MM.1S (cell line): ENCODE measurements around the gene MTFMT.

ENCODE experiments used
- DNase-seq: peaks from one replicate; pipeline ENCODE4 v3.0.0-alpha.2; 2015
- H2AFZ ChIP-seq: fragments of 300-600 bp; sonication (generic); 2 replicates; pipeline ENCODE4 v1.6.0; 2016; ENCODE audit warnings: antibody characterized with exemption, low read length
- H3F3A ChIP-seq: fragments of 300-600 bp; sonication (generic); 2 replicates; pipeline ENCODE4 v1.6.1; 2016; ENCODE audit warnings: mild to moderate bottlenecking, antibody characterized with exemption, low read length, moderate library complexity, mixed read lengths; ENCODE audit not compliant: insufficient read depth
- H3K27ac ChIP-seq: fragments of 300-600 bp; sonication (generic); 2 replicates; pipeline ENCODE4 v1.5.1; 2016; ENCODE audit warnings: mild to moderate bottlenecking, low read length
- H3K27me3 ChIP-seq: fragments of 300-600 bp; sonication (generic); replicated peaks from 2 replicates; pipeline ENCODE4 v1.6.0; 2016; ENCODE audit warnings: low read length; ENCODE audit not compliant: insufficient read depth
- H3K36me3 ChIP-seq: fragments of 300-600 bp; sonication (generic); replicated peaks from 2 replicates; pipeline ENCODE4 v1.6.1; 2016; ENCODE audit warnings: mild to moderate bottlenecking, low read length, mixed read lengths; ENCODE audit not compliant: insufficient read depth
- H3K4me1 ChIP-seq: fragments of 300-600 bp; sonication (generic); 2 replicates; pipeline ENCODE4 v1.6.1; 2016; ENCODE audit warnings: low read length, mixed read lengths
- H3K4me2 ChIP-seq: fragments of 300-600 bp; sonication (generic); 2 replicates; pipeline ENCODE4 v1.6.0; 2016; ENCODE audit warnings: low read depth, low read length
- H3K4me3 ChIP-seq: fragments of 300-600 bp; sonication (generic); 2 replicates; pipeline ENCODE4 v1.5.1; 2016; ENCODE audit warnings: low read length, mixed read lengths
- H3K79me2 ChIP-seq: fragments of 300-600 bp; sonication (generic); 2 replicates; pipeline ENCODE4 v1.6.1; 2016; ENCODE audit warnings: mixed run types, low read length, mixed read lengths
- H3K9ac ChIP-seq: fragments of 300-600 bp; sonication (generic); 2 replicates; pipeline ENCODE4 v1.6.1; 2016; ENCODE audit warnings: low read length, mixed read lengths
- H3K9me2 ChIP-seq: fragments of 300-600 bp; sonication (generic); replicated peaks from 2 replicates; pipeline ENCODE4 v1.6.1; 2016; ENCODE audit warnings: mild to moderate bottlenecking, low read length, mixed read lengths; ENCODE audit not compliant: insufficient read depth
- H3K9me3 ChIP-seq: fragments of 300-600 bp; sonication (generic); replicated peaks from 2 replicates; pipeline ENCODE4 v1.6.1; 2016; ENCODE audit warnings: mild to moderate bottlenecking, low read length, mixed read lengths; ENCODE audit not compliant: insufficient read depth
- H4K20me1 ChIP-seq: fragments of 300-600 bp; sonication (generic); 2 replicates; pipeline ENCODE4 v1.6.1; 2016; ENCODE audit warnings: mild to moderate bottlenecking, low read length, moderate library complexity, mixed read lengths; ENCODE audit not compliant: insufficient read depth
- EZH2 ChIP-seq: fragments of 300-600 bp; sonication (generic); optimal IDR thresholded peaks from 2 replicates; pipeline ENCODE3; 2017; ENCODE audit warnings: low read depth, mild to moderate bottlenecking, antibody characterized with exemption, low read length, mixed read lengths
- EZH2phosphoT487 ChIP-seq: fragments of 300-600 bp; sonication (generic); IDR thresholded peaks from 2 replicates; pipeline ENCODE4 v1.6.1; 2018; ENCODE audit warnings: antibody characterized with exemption, low read length
- TF ChIP-seq, protein P1 (sequence below): fragments of 300-600 bp; sonication (generic); IDR thresholded peaks from 2 replicates; pipeline ENCODE4 v1.5.1; 2016; ENCODE audit warnings: antibody characterized with exemption, low read length, mixed read lengths

MTFMT gene

DNA sequence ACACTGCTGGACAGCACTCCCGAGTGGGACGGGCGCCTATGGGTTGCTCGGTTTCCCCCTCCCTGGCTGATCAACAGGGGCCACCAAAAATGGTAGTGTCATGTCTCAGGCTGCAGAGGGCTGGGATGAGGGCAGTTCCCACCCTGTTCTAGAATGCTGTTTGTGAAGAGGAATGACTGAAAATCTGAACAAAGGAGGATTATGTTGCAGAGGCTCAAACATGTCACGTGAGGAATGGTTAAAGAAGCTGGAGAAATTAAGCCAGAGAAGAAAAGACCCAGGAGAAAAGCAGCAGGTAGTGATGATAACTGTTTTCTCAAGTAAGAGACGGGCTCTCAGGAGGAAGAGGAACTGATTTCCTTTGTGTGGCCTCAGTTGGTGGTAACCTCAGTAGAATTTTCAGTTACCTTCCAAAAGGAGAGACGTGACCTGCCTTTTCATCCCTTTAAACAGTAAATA is 50.2 kb downstream of the MTFMT start:
- no peak for TF ChIP-seq EZH2
- TF ChIP-seq, protein P1, sequence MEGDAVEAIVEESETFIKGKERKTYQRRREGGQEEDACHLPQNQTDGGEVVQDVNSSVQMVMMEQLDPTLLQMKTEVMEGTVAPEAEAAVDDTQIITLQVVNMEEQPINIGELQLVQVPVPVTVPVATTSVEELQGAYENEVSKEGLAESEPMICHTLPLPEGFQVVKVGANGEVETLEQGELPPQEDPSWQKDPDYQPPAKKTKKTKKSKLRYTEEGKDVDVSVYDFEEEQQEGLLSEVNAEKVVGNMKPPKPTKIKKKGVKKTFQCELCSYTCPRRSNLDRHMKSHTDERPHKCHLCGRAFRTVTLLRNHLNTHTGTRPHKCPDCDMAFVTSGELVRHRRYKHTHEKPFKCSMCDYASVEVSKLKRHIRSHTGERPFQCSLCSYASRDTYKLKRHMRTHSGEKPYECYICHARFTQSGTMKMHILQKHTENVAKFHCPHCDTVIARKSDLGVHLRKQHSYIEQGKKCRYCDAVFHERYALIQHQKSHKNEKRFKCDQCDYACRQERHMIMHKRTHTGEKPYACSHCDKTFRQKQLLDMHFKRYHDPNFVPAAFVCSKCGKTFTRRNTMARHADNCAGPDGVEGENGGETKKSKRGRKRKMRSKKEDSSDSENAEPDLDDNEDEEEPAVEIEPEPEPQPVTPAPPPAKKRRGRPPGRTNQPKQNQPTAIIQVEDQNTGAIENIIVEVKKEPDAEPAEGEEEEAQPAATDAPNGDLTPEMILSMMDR, result no peak
- TF ChIP-seq EZH2phosphoT487, result no peak

DNA sequence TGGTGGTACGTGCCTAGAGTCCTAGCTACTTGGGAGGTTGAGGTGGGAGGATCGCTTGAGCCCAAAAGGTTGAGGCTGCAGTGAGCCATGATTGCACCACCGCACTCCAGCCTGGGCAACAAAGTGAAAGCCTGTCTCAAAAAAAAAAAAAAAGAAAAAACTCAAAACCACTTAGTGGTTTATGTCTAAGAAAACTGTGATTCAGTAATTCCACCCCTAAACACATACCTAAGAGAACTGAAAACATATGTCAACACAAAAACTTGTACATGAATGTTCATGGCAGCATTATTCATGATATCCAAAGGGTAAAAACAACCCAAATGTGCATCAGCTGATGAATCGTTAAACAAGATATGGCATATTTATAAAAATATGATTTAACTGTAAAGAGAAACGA is 54.0 kb downstream of the MTFMT start:
- no peaks in the 10 kb centered on the region; the same call in 1 of the 2 replicates for H3F3A ChIP-seq
- no peaks in the 10 kb centered on the region for H3K9me3 ChIP-seq
- TF ChIP-seq EZH2 (no peak), EZH2phosphoT487 (no peak)
- TF ChIP-seq, protein P1, result no peak
- no peak overlapping the region for H3K9ac ChIP-seq
- DNase-seq, result no peak
- no peak overlapping the region for H3K4me3 ChIP-seq
- peaks cover 4% of the 10 kb centered on the region; the same call in 1 of the 2 replicates for H3K36me3 ChIP-seq
- no peak overlapping the region for H3K27ac ChIP-seq
- H4K20me1 ChIP-seq, result no peaks in the 10 kb centered on the region
- H3K9me2 ChIP-seq, result no peaks in the 10 kb centered on the region
- no peak overlapping the region for H2AFZ ChIP-seq
- H3K27me3 ChIP-seq, result no peaks in the 10 kb centered on the region
- no peaks in the 10 kb centered on the region for H3K79me2 ChIP-seq
- H3K4me1 ChIP-seq, result no peaks in the 10 kb centered on the region
- no peak overlapping the region for H3K4me2 ChIP-seq

More for the DNA sequence above, 50.2 kb downstream of the MTFMT start:
- Histone ChIP-seq H3F3A (no peaks in the 10 kb centered on the region; the same call in 1 of the 2 replicates), H3K9me3 (no peaks in the 10 kb centered on the region), H3K79me2 (peaks cover 3% of the 10 kb centered on the region; the same call in 1 of the 2 replicates), H3K4me2 (no peak overlapping the region), H3K36me3 (peaks cover 4% of the 10 kb centered on the region; the same call in 1 of the 2 replicates), H3K9ac (no peak overlapping the region), H3K4me1 (no peaks in the 10 kb centered on the region), H3K9me2 (no peaks in the 10 kb centered on the region), H2AFZ (no peak overlapping the region), H3K27ac (no peak overlapping the region), H4K20me1 (no peaks in the 10 kb centered on the region), H3K4me3 (no peak overlapping the region), H3K27me3 (no peaks in the 10 kb centered on the region)
- DNase-seq, result no peak

DNA sequence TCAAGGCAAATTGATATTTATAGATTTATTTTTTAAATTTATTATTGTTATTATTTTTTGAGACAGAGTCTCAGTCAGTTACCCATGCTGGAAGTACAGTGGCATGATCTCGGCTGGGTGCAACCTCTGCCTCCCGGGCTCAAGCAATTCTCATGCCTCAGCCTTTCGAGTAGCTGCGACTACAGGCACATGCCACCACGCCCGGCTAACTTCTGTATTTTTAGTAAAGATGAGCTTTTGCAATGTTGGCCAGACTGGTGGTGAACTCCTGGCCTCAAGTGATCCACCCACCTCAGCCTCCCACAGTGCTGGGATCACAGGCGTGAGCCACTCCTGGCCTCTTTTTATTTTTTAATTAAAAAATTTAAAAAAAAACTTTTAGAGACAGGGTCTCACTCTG is 58.7 kb downstream of the MTFMT start:
- no peak for TF ChIP-seq EZH2
- TF ChIP-seq, protein P1, result no peak
- no peak for TF ChIP-seq EZH2phosphoT487

More for the DNA sequence above, 58.7 kb downstream of the MTFMT start:
- Histone ChIP-seq H3K4me2 (no peak overlapping the region), H3K4me1 (no peaks in the 10 kb centered on the region), H2AFZ (no peak overlapping the region), H3K27ac (no peak overlapping the region), H4K20me1 (no peaks in the 10 kb centered on the region), H3K4me3 (no peak overlapping the region), H3K9ac (no peak overlapping the region), H3K27me3 (no peaks in the 10 kb centered on the region), H3K9me2 (no peaks in the 10 kb centered on the region), H3F3A (no peaks in the 10 kb centered on the region), H3K79me2 (no peaks in the 10 kb centered on the region), H3K9me3 (no peaks in the 10 kb centered on the region), H3K36me3 (no peaks in the 10 kb centered on the region)
- no peak for DNase-seq
